ENCODE results near the gene ZNF620.
A peak's percentile ranks its signal among the peaks of the same experiment; 100 is the strongest.

ZNF620 gene

DNA sequence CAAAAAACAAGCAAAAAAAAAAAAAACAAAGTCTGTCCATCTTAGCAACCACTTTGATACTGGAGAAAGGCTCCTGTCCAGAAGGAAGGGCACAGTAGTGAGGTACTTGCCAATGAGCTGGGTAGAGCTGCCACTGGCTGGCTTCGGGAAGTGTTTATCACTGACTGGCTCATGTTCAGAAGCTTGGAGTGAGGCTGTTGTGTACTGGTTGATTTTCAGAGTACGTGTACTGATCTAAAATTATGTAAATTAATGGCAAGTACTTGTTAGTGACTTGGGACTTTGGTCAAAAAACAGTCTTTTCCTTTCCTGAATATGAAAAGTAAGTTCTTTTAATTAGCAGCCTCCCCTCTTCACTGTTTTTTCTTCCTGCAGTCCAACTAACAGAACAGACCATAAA, 17.9 kb downstream of the ZNF620 start:
- H4K20me1 ChIP-seq (ENCODE audit: control insufficient read depth, insufficient read depth, low read depth, low read length) = no peaks in the 10 kb centered on the region
- H3K27me3 ChIP-seq (ENCODE audit: control insufficient read depth, low read length) = no peaks in the 10 kb centered on the region
- no peaks in the 10 kb centered on the region for H3F3A ChIP-seq (ENCODE audit: control insufficient read depth, insufficient read depth)
- H3K36me3 ChIP-seq (ENCODE audit: control insufficient read depth, low read length) = peaks cover 9% of the 10 kb centered on the region; the same call in 1 of the 2 replicates
- peaks cover 14% of the 10 kb centered on the region for H3K79me2 ChIP-seq (ENCODE audit: control insufficient read depth, low read length)
- H3K4me3 ChIP-seq (ENCODE audit: low read length) = peak overlapping the region; percentile 98
- H3K4me1 ChIP-seq (ENCODE audit: control insufficient read depth, low read length) = peaks cover 20% of the 10 kb centered on the region
- TF ChIP-seq, protein P1, sequence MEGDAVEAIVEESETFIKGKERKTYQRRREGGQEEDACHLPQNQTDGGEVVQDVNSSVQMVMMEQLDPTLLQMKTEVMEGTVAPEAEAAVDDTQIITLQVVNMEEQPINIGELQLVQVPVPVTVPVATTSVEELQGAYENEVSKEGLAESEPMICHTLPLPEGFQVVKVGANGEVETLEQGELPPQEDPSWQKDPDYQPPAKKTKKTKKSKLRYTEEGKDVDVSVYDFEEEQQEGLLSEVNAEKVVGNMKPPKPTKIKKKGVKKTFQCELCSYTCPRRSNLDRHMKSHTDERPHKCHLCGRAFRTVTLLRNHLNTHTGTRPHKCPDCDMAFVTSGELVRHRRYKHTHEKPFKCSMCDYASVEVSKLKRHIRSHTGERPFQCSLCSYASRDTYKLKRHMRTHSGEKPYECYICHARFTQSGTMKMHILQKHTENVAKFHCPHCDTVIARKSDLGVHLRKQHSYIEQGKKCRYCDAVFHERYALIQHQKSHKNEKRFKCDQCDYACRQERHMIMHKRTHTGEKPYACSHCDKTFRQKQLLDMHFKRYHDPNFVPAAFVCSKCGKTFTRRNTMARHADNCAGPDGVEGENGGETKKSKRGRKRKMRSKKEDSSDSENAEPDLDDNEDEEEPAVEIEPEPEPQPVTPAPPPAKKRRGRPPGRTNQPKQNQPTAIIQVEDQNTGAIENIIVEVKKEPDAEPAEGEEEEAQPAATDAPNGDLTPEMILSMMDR (IDR thresholded peaks at IDR 0.05; ENCODE audit: low read depth, low read length, poor library complexity, severe bottlenecking) = no peak
- TF ChIP-seq EZH2phosphoT487 (IDR thresholded peaks at IDR 0.05; ENCODE audit: borderline replicate concordance, low read length) = no peak
- H3K9me3 ChIP-seq (ENCODE audit: control insufficient read depth, insufficient read depth, low read length) = no peaks in the 10 kb centered on the region
- H3K9me2 ChIP-seq (replicated peaks; ENCODE audit: control insufficient read depth, low read length) = no peaks in the 10 kb centered on the region
- H3K4me2 ChIP-seq (ENCODE audit: low read length) = peak overlapping the region; percentile 92
- H3K27ac ChIP-seq (ENCODE audit: low read depth, low read length) = no peak overlapping the region

DNA sequence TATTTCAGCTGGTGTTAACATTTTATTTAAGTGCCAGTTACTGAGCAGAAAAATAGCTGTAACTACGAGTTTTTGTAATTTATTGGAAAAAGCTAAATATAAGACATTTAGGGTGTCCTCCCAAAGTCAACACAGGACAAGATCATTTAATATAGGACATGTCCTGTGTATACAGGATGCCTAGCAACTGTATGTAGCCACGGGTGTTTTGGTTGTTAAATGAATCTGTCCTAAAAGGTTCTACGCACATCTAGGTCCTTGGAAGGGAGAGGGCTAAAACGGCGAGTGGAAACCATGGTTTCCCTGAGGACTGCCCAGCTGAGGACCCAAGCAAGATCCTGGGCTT, 18.4 kb downstream of the ZNF620 start:
- peak overlapping the region; percentile 98 for H3K4me3 ChIP-seq (ENCODE audit: low read length)
- peak overlapping the region; percentile 92 for H3K4me2 ChIP-seq (ENCODE audit: low read length)
- H3K36me3 ChIP-seq (ENCODE audit: control insufficient read depth, low read length) = peaks cover 9% of the 10 kb centered on the region; the same call in 1 of the 2 replicates
- TF ChIP-seq, protein P1 (IDR thresholded peaks at IDR 0.05; ENCODE audit: low read depth, low read length, poor library complexity, severe bottlenecking) = no peak
- TF ChIP-seq EZH2phosphoT487 (IDR thresholded peaks at IDR 0.05; ENCODE audit: borderline replicate concordance, low read length) = no peak
- H4K20me1 ChIP-seq (ENCODE audit: control insufficient read depth, insufficient read depth, low read depth, low read length) = no peaks in the 10 kb centered on the region
- H3F3A ChIP-seq (ENCODE audit: control insufficient read depth, insufficient read depth) = no peaks in the 10 kb centered on the region
- peaks cover 14% of the 10 kb centered on the region for H3K79me2 ChIP-seq (ENCODE audit: control insufficient read depth, low read length)
- H3K27ac ChIP-seq (ENCODE audit: low read depth, low read length) = no peak overlapping the region
- H3K9me3 ChIP-seq (ENCODE audit: control insufficient read depth, insufficient read depth, low read length) = no peaks in the 10 kb centered on the region
- H3K9me2 ChIP-seq (replicated peaks; ENCODE audit: control insufficient read depth, low read length) = no peaks in the 10 kb centered on the region
- peaks cover 20% of the 10 kb centered on the region for H3K4me1 ChIP-seq (ENCODE audit: control insufficient read depth, low read length)
- H3K27me3 ChIP-seq (ENCODE audit: control insufficient read depth, low read length) = no peaks in the 10 kb centered on the region

DNA sequence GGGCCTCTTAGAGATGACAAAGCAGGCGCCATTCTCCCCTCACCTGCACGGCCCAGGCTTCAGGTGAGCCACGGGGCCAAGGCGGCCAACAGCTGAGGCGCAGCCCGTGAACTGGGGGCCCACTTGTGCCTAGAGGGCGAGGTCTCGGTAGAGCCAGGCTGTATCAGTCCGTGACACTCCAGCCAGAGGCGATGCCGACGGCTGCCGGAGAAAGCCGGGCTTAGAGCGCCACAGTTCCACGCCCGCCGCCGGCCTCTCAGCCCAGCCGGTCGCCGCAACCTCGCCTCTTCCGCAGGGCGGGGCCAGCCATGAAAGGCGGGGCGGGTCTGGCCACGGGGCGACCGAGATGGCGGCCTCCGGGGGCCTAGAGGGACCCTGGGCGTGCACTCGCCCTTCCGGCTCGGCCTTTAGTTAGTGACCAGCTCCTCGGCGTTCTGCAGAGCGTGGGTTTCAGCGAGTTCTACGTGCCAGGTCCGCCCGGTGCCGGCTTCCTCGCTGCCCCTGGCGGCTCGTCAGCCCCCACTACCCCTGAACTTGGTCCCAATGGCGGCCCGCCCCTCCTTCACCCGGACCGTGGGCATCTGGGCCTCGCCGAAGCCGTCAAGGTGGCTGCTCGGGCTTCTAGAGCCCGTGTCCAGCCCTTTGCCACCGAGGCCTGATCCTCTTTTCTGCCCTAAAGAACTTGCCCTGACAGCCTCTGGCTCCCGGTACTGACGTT, 18.9 kb downstream of the ZNF620 start, which contains the start of gene ZNF621:
TSS of gene ZNF621 (plus strand) at position 393 of the 718 bp plus-strand sequence. CDS start 881 bp downstream, outside the sequence.
- Histone ChIP-seq H3K27ac (ENCODE audit: low read depth, low read length) (no peak within 1 kb of the TSS), H3K27me3 (ENCODE audit: control insufficient read depth, low read length) (no peaks in the 10 kb centered on the region), H3K9me2 (replicated peaks; ENCODE audit: control insufficient read depth, low read length) (no peaks in the 10 kb centered on the region), H3K4me3 (ENCODE audit: low read length) (peak within 1 kb of the TSS; percentile 98), H3K4me2 (ENCODE audit: low read length) (peak within 1 kb of the TSS; percentile 92), H4K20me1 (ENCODE audit: control insufficient read depth, insufficient read depth, low read depth, low read length) (no peaks in the 10 kb centered on the region), H3K79me2 (ENCODE audit: control insufficient read depth, low read length) (peaks cover 14% of the 10 kb centered on the region), H3K36me3 (ENCODE audit: control insufficient read depth, low read length) (peaks cover 9% of the 10 kb centered on the region), H3F3A (ENCODE audit: control insufficient read depth, insufficient read depth) (no peaks in the 10 kb centered on the region), H3K9me3 (ENCODE audit: control insufficient read depth, insufficient read depth, low read length) (no peaks in the 10 kb centered on the region), H3K4me1 (ENCODE audit: control insufficient read depth, low read length) (peaks cover 20% of the 10 kb centered on the region)
- TF ChIP-seq, protein P1 (IDR thresholded peaks at IDR 0.05; ENCODE audit: low read depth, low read length, poor library complexity, severe bottlenecking) = no peak
- TF ChIP-seq EZH2phosphoT487 (IDR thresholded peaks at IDR 0.05; ENCODE audit: borderline replicate concordance, low read length) = no peak

Data from DOHH2 (cell line).